Measurements from ENCODE around the gene LDLRAP1.

The LDLRAP1 gene

GRCh38 chr1:25524568-25525360, 18.6 kb upstream of the LDLRAP1 start:
- no peak for DNase-seq

DNA sequence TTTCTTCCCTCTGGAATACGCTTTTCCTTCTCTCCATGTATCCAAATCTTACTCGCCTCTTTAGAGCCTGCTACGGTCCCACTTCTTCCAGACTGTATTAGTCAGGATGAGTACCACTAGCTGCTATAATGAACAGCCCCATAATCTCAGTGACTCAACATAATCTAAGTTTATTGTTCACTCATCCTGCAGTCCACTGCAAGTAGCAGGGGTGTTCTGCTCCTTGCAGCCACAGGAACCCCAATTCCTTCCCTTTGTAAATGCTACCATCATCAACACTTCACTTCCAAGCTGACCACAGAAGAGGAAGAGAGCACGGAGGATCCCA, 18.1 kb upstream of the LDLRAP1 start:
- DNase-seq: no peak

DNA sequence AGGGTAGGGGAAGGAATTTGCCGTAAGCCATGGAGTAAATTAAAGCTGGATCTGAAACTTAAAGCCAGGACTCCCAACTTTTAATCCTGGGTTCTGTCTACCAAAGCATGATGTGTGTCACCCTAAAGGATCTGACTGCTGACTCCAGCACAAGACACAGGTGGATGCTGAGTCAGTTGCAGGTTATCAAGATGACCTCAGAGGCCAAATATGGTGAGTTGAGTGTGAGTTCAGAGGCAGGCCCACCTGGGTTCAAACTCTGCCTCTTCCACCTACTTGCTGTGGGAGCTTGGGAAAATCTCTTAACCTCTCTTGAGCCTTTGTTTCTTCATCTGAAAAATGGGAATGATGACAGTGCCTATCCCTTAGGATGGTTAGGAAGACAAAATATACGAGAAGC, 16.7 kb upstream of the LDLRAP1 start:
- no peak for DNase-seq

DNA sequence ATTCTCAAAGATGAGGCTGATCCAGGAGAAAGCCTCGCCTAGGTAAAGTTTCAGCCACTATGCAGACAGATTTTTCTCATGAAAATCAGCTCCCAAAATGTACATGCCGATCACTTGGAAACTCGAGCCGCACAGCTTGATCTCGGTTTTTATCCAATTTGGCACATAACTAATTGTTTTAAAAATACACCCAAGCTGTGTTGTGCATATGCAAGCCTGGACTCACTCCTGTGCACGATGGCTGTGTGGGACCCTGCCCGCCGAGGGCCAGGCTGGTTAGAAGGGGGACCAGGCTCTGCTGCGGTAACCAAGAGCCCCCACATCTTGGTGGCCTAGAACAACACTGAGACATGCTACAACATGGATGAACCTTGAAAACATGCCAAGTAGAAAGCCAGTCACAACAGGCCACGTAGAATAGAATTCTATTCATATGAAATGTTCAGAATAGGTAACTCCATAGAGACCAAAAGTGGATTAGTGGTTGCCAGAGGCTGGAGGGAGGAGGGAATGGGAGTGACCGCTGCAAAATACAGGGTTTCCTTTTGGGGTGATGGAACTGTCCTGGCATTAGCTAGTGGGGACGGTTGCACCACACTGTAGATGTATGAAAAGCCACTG, 16.1 kb upstream of the LDLRAP1 start:
- no peak for DNase-seq

- no peak for DNase-seq
These were observed 15.3 kb upstream of the LDLRAP1 start for GRCh38 chr1:25527946-25528595.

DNA sequence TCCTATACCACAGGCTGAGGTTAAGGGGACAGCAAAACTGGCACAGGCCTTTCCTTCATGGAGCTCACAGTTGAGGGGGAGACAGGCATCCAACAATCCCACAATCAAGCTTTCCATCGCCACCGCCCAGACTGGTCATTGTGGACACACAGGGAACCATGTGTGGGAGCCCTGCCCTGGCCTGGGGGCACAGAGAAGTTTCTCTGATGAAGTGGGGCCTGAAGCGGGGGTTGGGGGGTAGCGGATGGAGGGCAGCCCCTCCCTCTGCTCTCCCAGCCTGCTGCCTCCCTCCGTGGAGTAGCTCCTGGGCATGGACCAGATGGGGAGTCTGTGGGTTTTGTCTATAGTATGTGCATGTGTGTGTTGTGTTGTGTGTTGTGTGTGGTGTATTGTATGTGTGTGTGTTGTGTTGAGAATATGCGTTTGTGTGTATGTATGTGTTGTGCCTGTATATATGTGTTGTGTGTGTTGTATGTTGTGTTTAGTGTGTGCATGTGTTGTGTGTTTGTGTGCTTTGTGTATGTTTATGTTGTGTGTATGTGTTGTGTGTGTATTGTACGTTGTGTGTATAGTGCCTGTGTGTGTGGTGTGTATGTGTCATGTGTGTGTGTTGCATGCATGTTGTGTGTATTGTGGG, 14.4 kb upstream of the LDLRAP1 start:
- DNase-seq: no peak

DNA sequence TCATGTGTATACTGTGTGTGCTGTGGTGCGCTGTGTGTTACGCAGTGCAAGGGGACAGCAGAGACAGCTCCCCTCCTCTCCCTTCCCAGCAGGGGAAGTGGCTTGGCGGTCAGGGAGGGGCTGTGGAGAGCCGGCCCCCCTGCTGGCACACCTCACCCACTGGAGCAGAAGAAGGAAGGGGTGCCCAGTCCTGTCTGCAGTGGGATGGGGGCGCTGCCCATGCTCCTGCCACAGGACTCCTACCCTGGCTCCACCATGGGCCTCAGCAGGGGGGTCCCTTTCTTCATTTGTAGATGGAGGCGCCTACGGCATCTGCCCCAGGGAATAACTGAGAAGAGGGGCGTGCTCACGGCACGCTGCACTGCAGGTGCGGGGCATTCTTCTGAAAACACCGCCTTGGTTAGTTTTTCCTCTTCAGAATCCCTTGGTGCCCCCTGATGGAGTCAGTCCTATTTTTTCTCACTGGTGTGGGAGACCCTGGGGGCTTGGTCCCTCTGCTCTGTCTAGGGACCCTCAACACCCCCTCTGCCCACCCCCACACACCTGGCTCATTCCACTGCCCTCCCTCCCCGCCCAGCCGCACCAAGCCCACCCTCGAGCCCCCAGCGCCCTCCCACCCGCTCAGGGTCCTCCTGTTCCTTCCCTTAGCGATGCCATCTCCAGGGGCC, 13.8 kb upstream of the LDLRAP1 start:
- no peak for DNase-seq

GRCh38 chr1:25530186-25531081, 13.0 kb upstream of the LDLRAP1 start:
- no peak for DNase-seq

- DNase-seq: no peak
These were observed 12.3 kb upstream of the LDLRAP1 start for GRCh38 chr1:25531082-25531461.

DNA sequence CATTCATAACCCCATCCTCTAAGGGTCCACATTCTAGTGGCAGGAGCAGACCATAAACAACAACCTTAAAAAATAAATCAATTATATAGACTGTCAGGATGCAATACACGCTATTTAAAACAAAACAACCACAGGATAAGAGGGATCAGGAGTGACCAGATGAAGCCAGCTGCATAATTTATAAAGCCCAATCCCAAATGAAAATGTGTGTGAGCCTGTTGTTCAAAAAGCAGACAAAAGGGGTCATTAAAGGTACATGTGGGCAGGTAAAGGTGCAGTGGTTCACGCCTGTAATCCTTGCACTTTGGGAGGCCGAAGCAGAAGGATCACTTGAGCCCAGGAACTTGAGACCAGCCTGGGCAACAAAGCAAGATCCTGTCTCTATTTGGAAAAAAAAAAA, 10.4 kb upstream of the LDLRAP1 start:
- DNase-seq: no peak

- DNase-seq: no peak
These were observed 9.5 kb upstream of the LDLRAP1 start for GRCh38 chr1:25533775-25534409.

DNA sequence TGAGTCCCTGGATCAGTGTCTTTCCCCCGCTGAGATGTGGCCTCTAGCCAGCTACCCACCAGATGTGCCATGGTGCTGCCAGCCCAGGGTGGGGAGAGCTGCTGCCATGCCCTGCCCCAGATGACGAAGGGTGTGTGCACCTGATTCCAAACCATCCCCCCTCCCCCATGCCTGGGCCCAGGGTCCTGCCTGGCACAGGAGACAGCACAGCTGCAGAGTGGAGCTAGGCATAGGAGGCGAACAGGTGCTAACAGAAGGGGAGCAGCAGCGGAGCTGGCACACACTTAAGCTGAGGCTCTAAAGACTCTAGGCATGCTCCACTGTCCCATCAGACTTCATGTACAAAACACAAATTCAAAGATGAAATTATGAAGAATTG, 9.0 kb upstream of the LDLRAP1 start:
- DNase-seq: no peak

DNA sequence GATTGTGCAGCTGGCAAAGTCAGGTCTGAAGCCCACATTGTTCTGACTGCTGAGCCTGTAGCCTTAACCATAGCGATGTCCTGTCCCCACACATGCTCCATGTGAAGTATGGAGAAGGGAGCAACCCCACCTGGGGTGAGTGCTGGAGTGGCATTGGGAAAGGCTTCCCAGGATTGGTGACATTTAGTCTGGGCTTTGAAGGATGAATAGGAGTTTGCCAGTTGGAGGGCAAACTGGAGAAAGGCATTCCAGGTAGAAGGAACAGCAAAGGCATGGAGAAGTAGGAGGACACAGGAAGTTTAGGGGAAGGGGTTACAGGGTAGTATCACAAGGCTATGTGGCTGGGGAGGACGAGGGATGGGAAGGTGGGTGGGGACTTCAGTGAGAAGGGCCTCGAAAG, 7.3 kb upstream of the LDLRAP1 start:
- no peak for DNase-seq

GRCh38 chr1:25537153-25537831, 6.1 kb upstream of the LDLRAP1 start:
- no peak for DNase-seq

GRCh38 chr1:25538191-25538767, 5.1 kb upstream of the LDLRAP1 start:
- no peak for DNase-seq

DNA sequence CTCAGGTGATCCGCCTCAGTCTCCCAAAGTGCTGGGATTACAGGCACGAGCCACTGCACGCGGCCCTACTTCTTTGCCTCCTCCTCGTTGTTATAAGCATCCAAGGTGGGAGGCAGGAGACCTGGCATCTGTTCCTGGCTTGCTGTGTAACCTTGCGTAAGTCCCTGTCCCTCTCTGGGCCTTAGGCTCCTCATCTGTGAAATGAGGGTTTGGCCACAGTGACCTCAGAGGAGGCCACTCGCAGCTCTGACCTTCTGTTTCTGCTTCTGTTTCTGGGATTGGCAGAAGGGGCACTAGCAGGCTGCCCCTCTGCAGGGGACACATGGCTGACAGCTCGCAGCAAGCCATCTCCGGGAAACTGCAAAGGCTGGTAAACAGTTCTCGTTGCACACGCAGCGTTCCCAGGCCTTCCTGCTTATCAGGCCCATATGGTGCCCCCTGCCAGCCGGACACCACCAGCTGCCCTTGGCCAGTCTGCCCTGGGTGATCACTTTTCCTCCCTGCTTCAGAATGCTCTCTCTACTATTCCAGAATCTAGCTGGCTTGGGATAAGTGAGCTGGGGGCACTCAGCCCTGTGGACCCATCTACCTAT, 2.6 kb upstream of the LDLRAP1 start:
- no peak for DNase-seq

- no peak for DNase-seq
These were observed 2.0 kb upstream of the LDLRAP1 start for GRCh38 chr1:25541425-25541824.

- no peak for DNase-seq
These were observed 1.3 kb upstream of the LDLRAP1 start for GRCh38 chr1:25541889-25542658.

DNA sequence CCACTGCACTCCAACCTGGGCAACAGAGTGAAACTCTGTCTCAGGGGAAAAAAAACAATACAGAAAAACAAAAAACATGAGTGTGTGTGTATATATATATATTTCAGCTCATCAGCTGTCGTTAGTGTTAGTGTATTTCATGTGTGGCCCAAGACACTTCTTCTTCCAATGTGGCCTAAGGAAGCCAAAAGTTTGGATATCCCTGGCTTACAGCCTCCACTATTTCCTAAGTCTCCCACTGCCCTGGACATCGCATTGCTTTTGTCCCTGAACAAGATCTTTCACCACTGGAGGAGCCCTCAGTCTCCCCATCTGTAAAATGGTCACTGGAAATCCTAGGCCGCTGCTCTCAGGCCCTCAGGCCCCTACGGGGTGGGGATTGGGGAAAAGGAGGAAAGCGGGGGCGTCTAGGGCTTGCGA, 391 bp upstream of the LDLRAP1 start:
- no peak for DNase-seq
